T-helper 2 cell treated with Interferon-gamma antibody and Interleukin-4, amounts not matched to agents 100 ng/mL and 5 ng/mL, for 36 hours (primary cell): ENCODE measurements around the gene RAB42. TPM values are rescaled to one million over a fixed set of nuclear protein-coding genes. Genes with fewer than 3 reads are reported as not detected.
"Not testable (repeated sequence)": the region's sequence is repeated elsewhere in the genome, so short reads cannot be mapped to it uniquely, and the experiment has no call there.

Source experiments
- intact Hi-C: fragments of 100-400 bp; cut with micrococcal nuclease; formaldehyde crosslinking; loops from one replicate; pipeline ENCODE4 v1.15.1; 2023
- total RNA-seq: library from RNA; stranded (reverse); gene quantifications from 2 replicates; pipeline ENCODE4 v1.2.3, GENCODE V29; 2022

Gene RAB42
- total RNA-seq, 1 donor from 2014 or later, result 0.14 TPM

DNA sequence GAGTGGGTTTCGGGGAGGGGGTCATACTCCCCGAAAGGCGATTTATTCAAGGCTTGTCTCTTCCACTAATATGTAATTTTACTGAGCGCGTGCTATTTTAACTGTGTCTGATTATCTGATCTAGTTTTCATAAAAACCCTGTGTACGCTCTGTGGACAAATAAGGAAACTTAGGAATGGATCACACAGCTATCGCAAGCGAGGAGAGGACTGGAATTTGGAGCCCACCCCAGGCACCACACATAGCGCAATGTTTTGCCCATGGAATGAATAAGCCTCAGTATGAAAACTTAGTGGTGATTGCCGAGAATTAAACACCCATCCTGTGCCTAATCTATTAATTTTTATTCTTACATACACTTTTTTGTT is 9.8 kb upstream of the RAB42 start:
- intact Hi-C loops, result loop anchor here (5.0 kb wide), 4 partner anchors 85 to 600 kb away; partner anchors contain the start of genes GMEB1, MED18 and SRSF4

DNA sequence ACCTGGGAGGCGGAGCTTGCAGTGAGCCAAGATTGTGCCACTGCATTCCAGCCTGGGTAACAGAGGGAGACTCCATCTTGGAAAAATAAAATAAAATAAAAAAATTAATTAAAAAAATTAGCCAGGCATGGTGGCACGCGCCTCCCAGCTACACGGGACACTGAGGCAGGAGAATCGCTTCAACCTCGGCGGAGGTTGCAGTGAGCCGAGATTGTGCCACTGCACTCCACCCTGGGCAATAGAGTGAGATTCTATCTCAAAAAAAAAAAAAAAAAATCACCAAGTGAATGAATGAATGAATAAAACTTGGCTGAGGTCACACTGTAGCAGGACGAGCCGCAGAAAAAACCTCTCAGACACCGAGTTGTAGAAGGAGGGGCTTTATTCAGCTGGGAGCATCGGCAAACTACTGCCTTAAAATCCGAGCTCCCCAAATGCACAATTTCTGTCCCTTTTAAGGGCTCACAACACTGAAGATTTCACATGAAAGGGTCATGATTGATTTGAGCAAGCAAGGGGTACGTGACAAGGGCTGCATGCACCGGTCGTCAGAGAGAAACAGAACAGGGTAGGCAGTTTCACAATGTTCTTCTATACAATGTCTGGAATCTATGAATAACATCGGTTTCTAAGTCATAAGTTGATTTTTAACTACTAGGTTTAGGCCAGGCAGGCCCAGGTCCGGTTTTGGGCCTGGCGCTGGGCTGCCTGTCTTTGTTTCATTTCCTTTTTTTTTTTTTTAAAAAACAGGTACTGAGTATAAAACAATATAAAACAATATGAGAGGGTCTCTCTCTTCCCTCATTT is 5.3 kb upstream of the RAB42 start:
- intact Hi-C loops, result not testable (repeated sequence)

DNA sequence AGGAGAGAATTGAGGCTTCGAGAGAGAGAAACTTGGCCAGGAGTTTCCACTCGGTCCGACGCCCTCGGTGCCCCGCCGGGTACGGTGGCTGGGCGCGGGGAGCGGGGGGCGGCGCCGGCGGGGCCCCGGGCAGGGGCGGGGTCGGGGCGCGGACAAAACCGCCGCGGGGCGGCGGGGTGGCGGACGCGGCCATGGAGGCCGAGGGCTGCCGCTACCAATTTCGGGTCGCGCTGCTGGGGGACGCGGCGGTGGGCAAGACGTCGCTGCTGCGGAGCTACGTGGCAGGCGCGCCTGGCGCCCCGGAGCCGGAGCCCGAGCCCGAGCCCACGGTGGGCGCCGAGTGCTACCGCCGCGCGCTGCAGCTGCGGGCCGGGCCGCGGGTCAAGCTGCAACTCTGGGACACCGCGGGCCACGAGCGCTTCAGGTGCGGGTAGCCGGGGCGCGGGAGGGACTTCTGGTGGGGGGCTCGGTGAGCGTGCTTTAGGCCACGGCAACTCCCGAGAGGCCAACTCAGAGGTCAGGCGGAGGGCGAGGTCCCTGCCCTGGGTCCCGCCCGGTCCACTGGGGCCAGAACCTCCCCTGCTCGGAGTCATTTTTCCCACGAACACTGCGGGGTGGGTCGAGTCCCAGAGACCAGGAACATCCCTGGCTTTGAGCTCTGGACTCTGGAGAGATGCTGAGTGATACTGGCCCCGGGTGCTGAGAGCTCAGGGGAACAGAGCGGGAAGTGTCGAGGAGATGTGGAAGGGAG is 431 bp downstream of the RAB42 start:
- intact Hi-C loops, result no loop called here

DNA sequence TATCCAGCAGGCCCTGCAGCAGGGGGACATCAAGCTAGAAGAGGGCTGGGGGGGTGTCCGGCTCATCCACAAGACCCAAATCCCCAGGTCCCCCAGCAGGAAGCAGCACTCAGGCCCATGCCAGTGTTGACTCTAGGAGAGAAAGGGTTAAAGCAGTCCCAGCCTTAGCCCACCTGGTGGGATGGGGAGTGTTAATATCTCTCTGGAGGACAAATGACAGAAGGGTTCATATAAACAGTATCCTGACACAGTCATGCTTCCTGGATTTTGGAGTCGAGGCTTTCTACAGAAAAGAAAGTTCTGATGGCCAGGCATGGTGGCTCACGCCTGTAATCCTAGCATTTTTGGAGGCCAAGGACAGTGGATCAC is 1.9 kb downstream of the RAB42 start:
- intact Hi-C loops, result not testable (repeated sequence)

DNA sequence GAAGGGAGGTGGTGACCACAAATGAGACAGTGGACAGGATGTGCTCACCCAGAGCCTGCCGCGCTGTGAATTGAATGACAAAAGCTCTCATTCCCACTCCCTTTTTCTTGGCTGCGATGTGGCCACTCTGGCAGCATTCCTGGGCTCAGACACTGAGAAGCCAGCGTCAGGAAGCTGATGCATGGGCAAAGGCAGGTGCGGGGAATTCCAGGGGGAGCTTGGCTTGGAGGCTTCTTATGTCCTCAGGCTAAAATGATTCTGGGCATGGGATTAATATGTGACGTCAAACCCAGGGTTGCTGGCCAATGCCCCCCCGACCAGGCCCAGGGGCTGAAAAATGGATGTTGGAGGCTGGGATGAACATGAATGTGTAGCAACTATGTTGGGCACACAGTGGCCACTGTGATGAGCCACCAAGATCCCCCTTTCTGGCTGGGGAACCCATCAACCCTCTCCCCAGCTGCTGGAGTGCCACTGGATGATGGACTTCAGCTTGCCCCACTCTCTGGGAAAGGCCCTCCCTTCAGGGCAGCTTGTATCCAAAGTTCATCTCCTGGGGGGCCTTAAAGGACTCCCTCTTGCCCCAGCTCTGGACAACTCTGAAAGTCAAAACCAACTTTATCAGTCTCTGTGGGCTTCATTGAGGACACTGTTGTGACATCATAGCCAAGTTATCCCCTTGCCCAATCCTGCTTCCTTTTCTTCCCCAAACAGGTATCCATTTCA is 2.8 kb downstream of the RAB42 start:
- intact Hi-C loops, result not testable (repeated sequence)

DNA sequence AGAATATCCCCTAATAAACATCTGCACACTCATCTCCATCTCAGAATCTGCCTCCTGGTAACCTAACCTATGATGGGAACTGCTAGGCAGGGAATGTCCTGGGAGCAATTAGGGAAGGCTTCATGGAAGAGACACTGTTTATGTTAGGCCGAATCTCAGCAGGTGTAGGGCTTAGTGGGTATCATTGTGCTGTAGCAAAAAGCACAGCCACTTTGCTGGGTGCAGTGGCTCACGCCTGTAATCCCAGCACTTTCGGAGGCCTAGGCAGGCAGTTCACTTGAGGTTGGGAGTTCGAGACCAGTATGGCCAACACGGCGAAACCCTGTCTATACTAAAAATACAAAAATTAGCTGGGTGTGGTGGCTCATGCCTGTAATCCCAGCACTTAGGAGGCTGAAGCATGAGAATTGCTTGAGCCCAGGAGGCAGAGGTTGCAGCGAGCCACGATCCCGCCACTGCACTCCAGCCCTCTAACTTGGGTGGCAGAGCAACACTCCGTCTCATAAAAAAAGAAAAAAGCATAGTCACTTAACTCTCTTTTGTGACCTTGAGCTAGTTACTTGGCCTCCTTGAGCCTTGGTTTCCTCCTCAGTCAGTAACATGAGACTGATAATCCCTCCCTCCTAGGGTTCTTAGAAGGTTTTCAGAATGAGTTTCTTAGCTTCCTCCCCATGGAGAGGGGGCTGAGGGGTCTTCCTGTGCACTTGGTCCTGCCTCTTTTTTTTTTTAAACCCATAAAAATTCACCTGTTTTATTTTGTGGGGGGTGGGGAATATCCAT is 3.5 kb downstream of the RAB42 start:
- intact Hi-C loops, result no loop called here

DNA sequence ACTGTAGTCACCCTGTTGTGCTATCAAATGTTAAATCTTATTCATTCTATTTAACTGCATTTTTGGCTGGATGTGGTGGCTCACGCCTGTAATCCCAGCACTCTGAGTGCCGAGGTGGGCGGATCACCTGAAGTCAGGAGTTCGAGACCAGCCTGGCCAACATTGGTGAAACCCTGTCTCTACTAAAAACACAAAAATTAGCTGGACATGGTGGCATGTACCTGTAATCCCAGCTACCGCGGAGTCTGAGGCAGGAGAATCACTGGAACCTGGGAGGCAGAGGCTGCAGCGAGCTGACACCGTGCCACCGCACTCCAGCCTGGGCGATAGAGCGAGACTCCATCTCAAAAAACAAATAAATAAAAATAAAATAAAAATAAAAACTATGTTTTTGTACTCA is 4.2 kb downstream of the RAB42 start:
- intact Hi-C loops, result not testable (repeated sequence)

DNA sequence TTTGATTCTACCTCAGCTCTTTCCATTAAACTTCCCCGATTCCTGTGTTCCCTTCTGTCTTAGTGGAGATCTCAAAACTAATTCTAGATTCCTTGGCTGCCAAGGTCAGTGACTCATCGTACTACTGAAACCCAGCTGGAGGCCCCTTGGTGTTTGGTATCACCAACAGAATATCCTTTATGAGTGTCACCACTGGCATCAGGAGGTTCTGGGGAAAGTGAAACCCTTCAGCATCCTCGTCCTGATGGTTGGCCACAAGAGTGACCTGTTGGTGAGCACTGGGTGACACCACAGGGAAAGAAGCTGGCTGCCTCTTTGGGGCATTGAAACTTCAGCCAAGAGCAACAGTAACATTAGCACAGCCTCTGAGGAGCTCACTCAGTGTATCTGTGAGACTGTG is 9.6 kb downstream of the RAB42 start:
- intact Hi-C loops, result loop anchor here (2.0 kb wide), 1 partner anchor 83 kb away; no protein-coding TSS in a partner anchor

DNA sequence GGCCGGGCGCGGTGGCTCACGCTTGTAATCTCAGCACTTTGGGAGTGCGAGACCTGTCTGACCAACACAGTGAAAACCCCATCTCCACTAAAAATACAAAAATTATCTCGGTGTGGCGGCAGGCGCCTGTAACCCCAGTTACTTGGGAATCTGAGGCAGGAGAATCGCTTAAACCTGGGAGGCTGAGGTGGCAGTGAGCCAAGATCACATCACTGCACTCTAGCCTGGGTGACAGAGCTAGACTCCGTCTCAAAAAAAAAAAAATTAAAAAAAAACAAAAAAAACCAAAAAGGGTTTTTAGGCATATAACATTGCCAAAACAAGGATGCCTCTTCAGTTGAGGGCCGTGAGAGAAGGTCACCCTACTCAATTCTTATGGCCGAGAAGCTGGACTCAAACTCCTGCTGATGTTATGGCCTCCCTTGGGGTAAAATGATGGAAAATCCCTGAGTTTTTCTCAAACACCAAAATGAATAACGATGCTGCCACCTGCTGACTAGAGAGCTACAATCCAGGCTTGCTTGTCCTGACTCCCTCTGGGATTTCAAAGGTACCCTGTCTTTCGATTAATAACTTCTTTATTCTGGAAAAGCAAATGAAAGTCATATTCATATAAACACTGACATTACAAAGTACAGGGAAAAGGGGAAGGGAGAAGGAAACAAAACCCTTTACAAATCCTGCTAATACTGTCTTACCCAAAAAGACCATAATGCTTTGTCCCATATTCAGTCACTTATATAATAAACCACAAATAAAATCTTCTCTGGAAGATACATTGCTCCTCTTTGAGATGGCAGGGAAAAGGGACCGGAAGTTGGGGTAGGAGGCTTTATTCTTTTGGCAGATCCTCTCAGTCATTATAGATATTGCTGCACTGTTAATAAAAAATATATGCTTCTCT is 10.7 kb downstream of the RAB42 start:
- intact Hi-C loops, result loop anchor here (2.0 kb wide), 1 partner anchor 84 kb away; no protein-coding TSS in a partner anchor

DNA sequence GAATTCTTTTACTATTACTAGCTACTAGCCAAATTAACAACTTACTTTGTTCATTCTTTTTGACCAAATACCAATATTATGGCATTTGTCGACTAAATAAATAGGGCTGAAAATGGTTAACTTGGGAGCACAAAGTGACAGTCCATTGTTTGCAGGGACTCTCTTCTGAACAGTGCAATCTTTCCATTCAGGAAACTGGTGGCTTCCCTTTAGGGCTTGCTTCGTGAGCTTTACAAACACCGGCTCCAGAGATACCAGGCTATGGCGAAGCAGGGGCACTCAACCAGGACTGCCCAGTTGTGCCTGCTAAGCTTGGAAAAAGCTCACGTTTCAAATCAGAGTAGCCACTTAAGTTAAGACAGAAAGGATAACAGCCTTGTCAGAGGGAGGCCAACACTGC is 12.3 kb downstream of the RAB42 start:
- intact Hi-C loops, result no loop called here

DNA sequence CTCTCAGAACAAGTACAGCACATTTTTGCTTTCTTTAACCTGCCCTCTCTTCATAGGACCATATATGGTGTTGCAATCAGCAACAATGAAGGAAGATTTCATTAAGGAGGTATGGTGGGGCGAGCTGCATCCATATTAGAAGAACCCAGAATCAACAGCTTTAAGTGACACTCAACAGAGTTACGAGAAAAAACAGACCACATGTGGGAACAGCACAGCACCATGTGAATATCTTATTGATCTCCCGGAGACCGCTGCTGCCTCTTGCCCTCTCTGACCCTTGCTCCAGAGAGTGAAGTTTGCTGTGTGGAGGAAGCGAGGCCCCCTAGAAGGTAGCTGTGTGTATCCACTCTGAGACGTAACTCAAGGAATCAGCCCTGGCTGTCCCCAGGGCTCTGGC is 12.9 kb downstream of the RAB42 start:
- intact Hi-C loops, result no loop called here

DNA sequence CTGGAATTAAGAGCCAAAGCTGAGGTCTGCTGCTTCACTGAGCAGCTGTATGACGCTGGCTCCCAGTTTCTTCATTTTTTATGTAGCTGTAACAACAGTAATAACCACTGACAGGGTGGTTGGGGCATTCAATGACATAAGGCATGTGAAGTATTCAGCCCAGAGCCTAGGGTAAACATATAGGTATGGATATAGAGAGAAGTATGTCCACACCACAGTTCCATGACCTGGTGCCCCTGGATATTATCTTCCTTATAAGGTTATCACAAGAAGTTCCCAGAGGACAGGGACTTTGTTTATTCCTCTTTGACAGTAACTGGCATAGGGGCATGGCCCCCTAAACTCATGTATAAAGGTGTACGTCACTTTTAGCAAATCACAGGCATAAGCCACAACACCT is 14.7 kb downstream of the RAB42 start:
- intact Hi-C loops, result no loop called here

DNA sequence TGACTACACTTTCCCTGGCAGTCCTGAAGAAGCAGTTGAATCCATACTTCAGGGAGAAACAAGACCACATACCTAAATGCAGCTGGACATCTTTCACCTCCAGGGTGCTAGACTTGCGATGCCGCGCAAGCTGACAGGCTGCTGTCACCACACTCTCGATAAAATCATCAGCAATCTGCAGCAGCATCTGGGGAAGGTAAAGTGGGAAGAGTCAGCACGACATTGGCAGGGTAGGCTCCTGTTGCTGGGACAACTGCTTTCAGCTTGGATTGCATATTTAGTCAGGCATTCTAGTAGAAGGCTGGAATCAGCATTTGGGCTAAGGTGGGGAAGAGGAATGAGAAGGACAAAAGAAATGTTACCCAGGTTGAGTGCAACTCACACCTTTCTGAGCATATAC is 21.1 kb downstream of the RAB42 start:
- intact Hi-C loops, result no loop called here

DNA sequence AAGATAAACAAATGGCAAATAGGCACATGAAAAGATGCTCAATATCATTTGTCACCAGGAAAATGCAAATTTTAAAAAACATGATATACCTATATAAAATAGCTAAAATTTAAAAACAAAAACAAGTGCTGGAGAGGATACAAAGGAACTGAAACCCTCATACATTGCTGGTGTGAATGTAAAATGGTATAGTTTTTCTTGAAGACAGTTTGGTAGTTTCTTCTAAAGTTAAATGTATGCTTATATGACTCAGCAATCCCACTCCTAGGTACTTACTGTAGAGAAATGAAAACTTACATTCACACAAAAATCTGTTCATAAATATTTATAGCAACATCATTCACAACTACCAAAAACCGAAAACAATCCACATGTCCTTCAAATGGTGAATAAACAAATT is 39.6 kb downstream of the RAB42 start:
- intact Hi-C loops, result no loop called here

DNA sequence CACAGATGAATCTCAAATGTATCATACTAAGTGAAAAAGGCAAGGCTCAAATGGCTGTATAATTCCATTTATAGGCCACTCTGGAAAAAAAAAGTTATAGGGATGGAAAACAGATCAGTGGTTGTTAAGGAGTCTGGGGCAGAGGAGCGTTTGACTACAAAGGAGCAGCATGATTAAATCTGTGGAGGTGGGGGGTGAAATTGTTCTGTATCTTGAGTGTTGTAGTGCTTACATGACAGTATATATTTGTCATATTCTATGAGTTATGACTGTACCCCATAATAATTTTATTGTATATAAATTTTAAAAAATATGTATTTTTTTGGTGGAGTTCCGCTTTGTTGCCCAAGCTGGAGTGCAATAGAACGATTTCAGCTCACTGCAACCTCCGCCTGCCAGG is 40.5 kb downstream of the RAB42 start:
- intact Hi-C loops, result no loop called here

DNA sequence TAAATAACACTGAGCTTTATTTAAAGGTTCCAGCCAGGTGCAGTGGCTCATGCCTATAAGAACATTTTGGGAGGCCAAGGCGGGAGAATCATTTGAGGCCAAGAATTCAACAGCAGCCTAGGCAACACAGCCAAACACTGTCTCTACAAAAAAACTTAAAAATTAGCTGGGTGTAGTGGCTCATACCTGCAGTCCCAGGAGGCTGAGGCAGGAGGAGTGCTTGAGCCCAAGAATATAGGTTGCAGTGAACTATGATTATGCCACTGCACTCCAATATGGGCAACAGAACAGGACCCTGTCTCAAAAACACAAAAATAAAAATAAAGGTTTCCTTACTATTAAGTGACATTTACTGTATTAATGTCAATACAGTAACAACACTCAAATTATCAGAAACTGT is 48.7 kb downstream of the RAB42 start:
- intact Hi-C loops, result loop anchor here (1.0 to 5.0 kb wide), 3 partner anchors 133 to 393 kb away; partner anchors contain the start of gene RCC1

DNA sequence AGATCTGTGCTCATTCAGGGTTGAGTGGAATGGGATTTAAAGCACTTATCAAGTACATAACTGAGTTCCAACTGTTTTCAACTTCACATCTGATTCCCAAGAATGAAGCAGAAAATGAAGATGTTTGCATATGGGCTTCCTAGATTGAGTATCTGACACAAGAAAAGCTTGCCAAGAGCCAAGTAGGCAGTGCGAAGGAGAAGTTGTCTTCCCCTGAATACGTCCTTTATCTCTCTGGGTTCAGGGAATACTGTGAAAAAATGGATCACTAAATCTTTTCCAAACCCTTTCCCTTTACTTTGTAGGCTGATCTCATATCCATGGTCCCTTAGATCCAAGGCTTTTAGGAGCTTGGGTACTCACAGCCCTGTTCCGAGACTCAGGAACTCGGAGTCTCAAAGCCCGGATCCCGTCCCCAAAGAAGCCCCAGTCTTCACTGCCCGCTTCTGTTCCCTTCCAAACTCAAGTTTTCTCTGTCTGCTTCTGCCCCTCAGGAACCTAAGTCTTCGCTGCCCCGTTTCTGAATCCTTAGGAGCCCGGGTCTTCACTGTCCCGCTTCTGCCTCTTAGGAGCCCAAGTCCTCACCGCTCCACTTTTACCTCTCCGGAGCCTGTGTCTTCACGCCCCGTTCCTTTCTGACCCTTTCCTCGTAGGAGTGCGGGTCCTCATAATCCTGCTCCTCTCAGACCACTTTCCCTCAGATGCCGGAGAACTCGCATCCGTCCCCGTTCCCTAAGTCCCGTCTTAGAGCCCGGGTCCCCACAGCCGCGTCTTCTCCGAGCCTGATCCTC is 50.2 kb downstream of the RAB42 start:
- intact Hi-C loops, result loop anchor here (2.0 to 5.0 kb wide), 3 partner anchors 61 to 395 kb away; partner anchors contain the start of gene RCC1

DNA sequence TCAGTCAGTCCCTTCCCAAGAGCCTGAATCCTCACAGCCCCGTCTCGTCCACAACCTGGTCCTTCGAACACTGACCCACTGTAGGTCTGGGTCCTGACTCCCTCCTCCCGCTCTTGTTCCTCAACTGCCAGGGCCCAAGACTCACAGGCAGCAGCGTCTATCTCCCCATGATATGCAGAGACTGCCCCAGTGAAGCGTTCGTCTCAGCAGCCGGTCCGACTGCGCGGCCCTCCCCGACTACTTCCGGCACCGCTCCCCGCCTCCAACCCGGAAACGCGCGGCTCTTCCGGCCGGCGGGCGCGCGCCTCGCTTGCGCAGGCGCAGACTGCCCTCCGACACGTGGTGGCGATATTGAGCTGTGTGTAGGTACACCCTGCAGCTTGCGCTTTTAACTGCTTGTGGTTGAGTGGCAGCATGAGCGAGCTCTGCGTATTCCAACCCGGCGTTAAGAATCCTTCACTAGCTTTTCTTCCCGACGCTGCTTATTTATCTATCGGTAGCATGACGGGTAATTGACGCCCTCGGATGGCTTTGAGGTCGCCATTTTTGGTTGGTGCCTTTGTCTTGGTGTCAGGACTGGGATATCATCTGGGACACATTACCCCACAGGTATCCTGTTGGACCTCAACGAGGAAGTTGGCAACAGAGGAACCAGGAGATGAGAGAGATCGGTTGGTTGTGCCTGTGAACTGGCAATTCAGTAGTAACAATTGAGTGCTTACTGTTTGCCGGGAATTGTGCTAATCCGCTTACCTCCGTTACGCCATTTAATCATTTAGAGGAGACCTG is 51.0 kb downstream of the RAB42 start, which contains the start of gene TAF12:
TSS of gene TAF12 (minus strand) at position 221 of the 789 bp plus-strand sequence. CDS start 20,986 bp downstream, outside the sequence.
- intact Hi-C loops, result loop anchor here (1.0 to 5.0 kb wide), 6 partner anchors 25 to 396 kb away; partner anchors contain the start of genes GMEB1, MED18, RCC1 and YTHDF2
